Esophagus squamous epithelium (tissue), 4 donors: ENCODE results near the gene TAP1.

Source experiments
- POLR2A ChIP-seq, 4 donors: fragments of 450-650 bp; IDR thresholded peaks; one replicate each; pipeline ENCODE4 v1.6.1; 2017; ENCODE audit warnings: antibody characterized with exemption in 4 of 4, mild to moderate bottlenecking in 4 of 4, moderate library complexity in 3 of 4
- TF ChIP-seq, protein P1 (sequence below), 6 experiments: fragments of 450-650 bp in 4 of 6; fragments of 200-600 bp in 2 of 6; sonication (generic) in 2 of 6; IDR thresholded peaks; one replicate each; pipeline ENCODE4 v1.5.1; 2016 to 2019; ENCODE audit warnings: antibody characterized with exemption in 6 of 6, mild to moderate bottlenecking in 4 of 6, moderate library complexity in 4 of 6

DNA sequence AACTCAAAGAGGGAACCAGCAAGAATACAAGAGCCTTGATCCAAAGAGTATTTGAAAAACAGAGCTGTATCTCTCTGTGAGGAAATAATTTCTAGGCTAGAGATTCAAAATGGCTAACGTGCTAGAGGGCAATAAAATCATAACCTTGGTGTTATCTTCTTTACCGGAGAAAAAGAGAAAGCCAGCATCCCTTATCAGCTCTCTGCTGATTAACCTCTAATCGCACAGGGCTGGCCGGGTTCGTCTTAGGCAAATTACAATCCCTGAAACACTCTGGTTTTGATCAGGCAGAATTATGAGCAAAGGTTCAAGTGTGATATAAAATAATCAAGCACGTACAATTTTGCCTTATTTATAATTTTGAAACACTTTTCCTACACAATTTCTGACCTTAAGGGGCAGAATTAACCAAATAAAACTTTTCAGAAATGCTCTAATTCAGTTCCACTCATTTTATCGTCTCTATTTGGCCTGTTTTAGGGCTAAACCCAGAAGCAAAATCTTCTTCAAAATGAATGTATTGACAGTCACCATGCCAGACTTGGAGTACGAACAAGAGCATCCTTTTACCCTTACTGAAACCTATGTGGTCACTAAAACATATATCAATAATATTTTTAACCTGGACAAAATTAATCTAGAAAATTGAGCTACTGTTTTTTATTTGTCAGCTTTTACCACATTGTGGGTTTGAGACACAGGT is 14.2 kb upstream of the TAP1 start:
- TF ChIP-seq, protein P1, sequence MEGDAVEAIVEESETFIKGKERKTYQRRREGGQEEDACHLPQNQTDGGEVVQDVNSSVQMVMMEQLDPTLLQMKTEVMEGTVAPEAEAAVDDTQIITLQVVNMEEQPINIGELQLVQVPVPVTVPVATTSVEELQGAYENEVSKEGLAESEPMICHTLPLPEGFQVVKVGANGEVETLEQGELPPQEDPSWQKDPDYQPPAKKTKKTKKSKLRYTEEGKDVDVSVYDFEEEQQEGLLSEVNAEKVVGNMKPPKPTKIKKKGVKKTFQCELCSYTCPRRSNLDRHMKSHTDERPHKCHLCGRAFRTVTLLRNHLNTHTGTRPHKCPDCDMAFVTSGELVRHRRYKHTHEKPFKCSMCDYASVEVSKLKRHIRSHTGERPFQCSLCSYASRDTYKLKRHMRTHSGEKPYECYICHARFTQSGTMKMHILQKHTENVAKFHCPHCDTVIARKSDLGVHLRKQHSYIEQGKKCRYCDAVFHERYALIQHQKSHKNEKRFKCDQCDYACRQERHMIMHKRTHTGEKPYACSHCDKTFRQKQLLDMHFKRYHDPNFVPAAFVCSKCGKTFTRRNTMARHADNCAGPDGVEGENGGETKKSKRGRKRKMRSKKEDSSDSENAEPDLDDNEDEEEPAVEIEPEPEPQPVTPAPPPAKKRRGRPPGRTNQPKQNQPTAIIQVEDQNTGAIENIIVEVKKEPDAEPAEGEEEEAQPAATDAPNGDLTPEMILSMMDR (IDR thresholded peaks at IDR 0.05) = no peak
- TF ChIP-seq POLR2A (IDR thresholded peaks at IDR 0.05) = no peak
